HEK293T (cell line): ENCODE data around the gene AKNA.

ENCODE experiments used
- CTCF ChIA-PET: fragments of 350-600 bp; formaldehyde crosslinking; extraction: SDS; loops from one replicate; lab custom pipeline; 2021; ENCODE audit warnings: antibody characterized with exemption, inconsistent platforms; lab: Yijun Ruan, JAX
- POLR2A ChIA-PET: fragments of 350-600 bp; formaldehyde crosslinking; extraction: SDS; loops from one replicate; lab custom pipeline; 2020; ENCODE audit warnings: antibody characterized with exemption, inconsistent platforms; lab: Yijun Ruan, JAX
- DNase-seq: peaks from one replicate; pipeline ENCODE4 v3.0.0; 2012; ENCODE audit warnings: mixed read lengths; ENCODE audit errors: extremely low spot score
- ARNT ChIP-seq: fragments of 450-650 bp; IDR thresholded peaks from 2 replicates; pipeline ENCODE4 v1.6.1; 2017; ENCODE audit warnings: mild to moderate bottlenecking
- BHLHE40 ChIP-seq: fragments of 450-650 bp; IDR thresholded peaks from 2 replicates; pipeline ENCODE4 v1.6.1; 2016; ENCODE audit warnings: mild to moderate bottlenecking, moderate library complexity, borderline replicate concordance
- CTBP1 ChIP-seq: fragments of 450-650 bp; IDR thresholded peaks from 2 replicates; pipeline ENCODE4 v1.6.1; 2016; ENCODE audit warnings: borderline replicate concordance
- ELF4 ChIP-seq: fragments of 450-650 bp; IDR thresholded peaks from 2 replicates; pipeline ENCODE4 v1.6.1; 2017; ENCODE audit warnings: antibody characterized with exemption
- FOXA1 ChIP-seq: fragments of 450-650 bp; IDR thresholded peaks from 2 replicates; pipeline ENCODE4 v1.6.1; 2016; ENCODE audit warnings: mild to moderate bottlenecking
- FOXK2 ChIP-seq: fragments of 450-650 bp; IDR thresholded peaks from 2 replicates; pipeline ENCODE4 v1.6.1; 2016; ENCODE audit warnings: mild to moderate bottlenecking
- FOXM1 ChIP-seq: fragments of 450-650 bp; IDR thresholded peaks from 2 replicates; pipeline ENCODE4 v1.6.1; 2017; ENCODE audit warnings: mild to moderate bottlenecking, borderline replicate concordance
- HDGF ChIP-seq: fragments of 450-650 bp; IDR thresholded peaks from 2 replicates; pipeline ENCODE4 v1.6.1; 2017; ENCODE audit warnings: antibody characterized with exemption, borderline replicate concordance
- LEF1 ChIP-seq: fragments of 450-650 bp; IDR thresholded peaks from 2 replicates; pipeline ENCODE4 v1.6.1; 2017; ENCODE audit warnings: mild to moderate bottlenecking, borderline replicate concordance
- NFRKB ChIP-seq: fragments of 450-650 bp; IDR thresholded peaks from 2 replicates; pipeline ENCODE4 v1.6.1; 2016; ENCODE audit warnings: mild to moderate bottlenecking, moderate library complexity
- PKNOX1 ChIP-seq: fragments of 450-650 bp; IDR thresholded peaks from 2 replicates; pipeline ENCODE4 v1.6.1; 2016
- SP1 ChIP-seq: fragments of 450-650 bp; IDR thresholded peaks from 2 replicates; pipeline ENCODE4 v1.6.1; 2017
- SUZ12 ChIP-seq: fragments of 450-650 bp; IDR thresholded peaks from 2 replicates; pipeline ENCODE4 v1.6.1; 2016; ENCODE audit warnings: mild to moderate bottlenecking
- TARDBP ChIP-seq: fragments of 450-650 bp; IDR thresholded peaks from 2 replicates; pipeline ENCODE4 v1.6.1; 2016
- ZNF384 ChIP-seq: fragments of 450-650 bp; IDR thresholded peaks from 2 replicates; pipeline ENCODE4 v1.6.1; 2016

The AKNA gene, protein sequence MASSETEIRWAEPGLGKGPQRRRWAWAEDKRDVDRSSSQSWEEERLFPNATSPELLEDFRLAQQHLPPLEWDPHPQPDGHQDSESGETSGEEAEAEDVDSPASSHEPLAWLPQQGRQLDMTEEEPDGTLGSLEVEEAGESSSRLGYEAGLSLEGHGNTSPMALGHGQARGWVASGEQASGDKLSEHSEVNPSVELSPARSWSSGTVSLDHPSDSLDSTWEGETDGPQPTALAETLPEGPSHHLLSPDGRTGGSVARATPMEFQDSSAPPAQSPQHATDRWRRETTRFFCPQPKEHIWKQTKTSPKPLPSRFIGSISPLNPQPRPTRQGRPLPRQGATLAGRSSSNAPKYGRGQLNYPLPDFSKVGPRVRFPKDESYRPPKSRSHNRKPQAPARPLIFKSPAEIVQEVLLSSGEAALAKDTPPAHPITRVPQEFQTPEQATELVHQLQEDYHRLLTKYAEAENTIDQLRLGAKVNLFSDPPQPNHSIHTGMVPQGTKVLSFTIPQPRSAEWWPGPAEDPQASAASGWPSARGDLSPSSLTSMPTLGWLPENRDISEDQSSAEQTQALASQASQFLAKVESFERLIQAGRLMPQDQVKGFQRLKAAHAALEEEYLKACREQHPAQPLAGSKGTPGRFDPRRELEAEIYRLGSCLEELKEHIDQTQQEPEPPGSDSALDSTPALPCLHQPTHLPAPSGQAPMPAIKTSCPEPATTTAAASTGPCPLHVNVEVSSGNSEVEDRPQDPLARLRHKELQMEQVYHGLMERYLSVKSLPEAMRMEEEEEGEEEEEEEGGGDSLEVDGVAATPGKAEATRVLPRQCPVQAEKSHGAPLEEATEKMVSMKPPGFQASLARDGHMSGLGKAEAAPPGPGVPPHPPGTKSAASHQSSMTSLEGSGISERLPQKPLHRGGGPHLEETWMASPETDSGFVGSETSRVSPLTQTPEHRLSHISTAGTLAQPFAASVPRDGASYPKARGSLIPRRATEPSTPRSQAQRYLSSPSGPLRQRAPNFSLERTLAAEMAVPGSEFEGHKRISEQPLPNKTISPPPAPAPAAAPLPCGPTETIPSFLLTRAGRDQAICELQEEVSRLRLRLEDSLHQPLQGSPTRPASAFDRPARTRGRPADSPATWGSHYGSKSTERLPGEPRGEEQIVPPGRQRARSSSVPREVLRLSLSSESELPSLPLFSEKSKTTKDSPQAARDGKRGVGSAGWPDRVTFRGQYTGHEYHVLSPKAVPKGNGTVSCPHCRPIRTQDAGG (N-terminal part only)

DNA sequence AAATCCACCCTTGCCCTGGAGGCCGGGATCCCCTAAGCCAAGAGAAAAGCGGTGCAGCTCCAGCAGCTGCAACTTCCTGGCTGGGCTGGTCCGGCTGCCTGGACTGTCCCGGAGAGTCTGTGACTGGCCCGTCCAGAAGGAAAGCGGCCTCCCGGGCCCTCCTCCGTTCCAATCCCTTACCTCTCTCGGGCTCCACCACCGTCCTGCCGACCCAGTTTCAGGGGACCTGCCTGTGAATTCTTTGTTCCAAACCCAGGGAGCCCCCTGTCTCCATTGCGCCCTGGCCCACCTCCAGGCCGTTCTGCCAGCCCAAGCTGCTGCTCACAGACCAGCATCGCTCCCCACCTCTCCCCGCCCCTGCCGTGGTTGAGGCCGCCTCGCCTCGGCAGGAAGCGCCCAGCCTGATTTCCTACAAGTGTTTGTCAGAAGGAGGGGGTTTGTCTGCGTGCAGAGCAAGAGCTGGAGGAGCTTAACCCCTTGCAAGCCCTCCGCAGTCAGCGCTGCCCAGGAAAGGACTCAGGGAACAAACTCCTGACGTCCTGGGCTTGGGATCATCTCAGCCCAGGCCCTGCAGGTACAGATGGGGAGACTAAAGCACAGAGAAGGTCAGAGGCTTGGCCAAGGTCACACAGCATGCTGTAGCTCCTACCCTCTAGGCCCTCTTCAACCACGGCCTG is at the start of gene AKNA:
Gene AKNA (minus strand): TSS at position 303 of the 677 bp plus-strand sequence. CDS start 6,649 bp downstream, outside the sequence.
- CTCF ChIA-PET = interaction anchor here (0.5 kb wide), 1 partner anchor 41 kb away, joined by 3 read pairs; no protein-coding TSS in a partner anchor
- DNase-seq = no peak
- TF ChIP-seq PKNOX1 (no peak), CTBP1 (no peak), ELF4 (no peak)
- POLR2A ChIA-PET = no interaction called here

GRCh38 chr9:114437401-114437893 is 49.7 kb upstream of the AKNA start:
- CTCF ChIA-PET = no interaction called here

GRCh38 chr9:114434878-114435311 is 47.1 kb upstream of the AKNA start:
- TF ChIP-seq HDGF (no peak), SUZ12 (no peak)
- DNase-seq = peak; percentile 64
- ChIA-PET CTCF (interaction anchor here (0.8 to 3.1 kb wide), 3 partner anchors 24 to 219 kb away, joined by 3 to 19 read pairs (median 3); no protein-coding TSS in a partner anchor), POLR2A (no interaction called here)

More at GRCh38 chr9:114437401-114437893, 49.7 kb upstream of the AKNA start:
- POLR2A ChIA-PET = no interaction called here
- no peak for DNase-seq
- TF ChIP-seq PKNOX1 = no peak
- no peak for TF ChIP-seq NFRKB
- no peak for TF ChIP-seq FOXM1

GRCh38 chr9:114433720-114434255 is 46.0 kb upstream of the AKNA start:
- POLR2A ChIA-PET = no interaction called here
- no peak for DNase-seq
- CTCF ChIA-PET = interaction anchor here (0.8 to 3.1 kb wide), 3 partner anchors 28 to 220 kb away, joined by 3 to 19 read pairs (median 5); no protein-coding TSS in a partner anchor
- TF ChIP-seq NFRKB (no peak), HDGF (no peak), BHLHE40 (no peak), ELF4 (no peak), ARNT (no peak), CTBP1 (no peak), FOXK2 (no peak), ZNF384 (no peak), TARDBP (no peak)

GRCh38 chr9:114433086-114433485 is 45.3 kb upstream of the AKNA start:
- CTCF ChIA-PET = interaction anchor here (1.6 to 3.1 kb wide), 2 partner anchors 27 to 220 kb away, joined by 5 to 19 read pairs; no protein-coding TSS in a partner anchor
- POLR2A ChIA-PET = no interaction called here
- TF ChIP-seq SP1 (no peak), FOXM1 (no peak), ELF4 (no peak), FOXK2 (no peak), TARDBP (no peak), HDGF (no peak), ZNF384 (no peak), FOXA1 (no peak), LEF1 (no peak), PKNOX1 (no peak)
- no peak for DNase-seq
